ENCODE measurements around the gene TMX2.

The TMX2 gene

DNA sequence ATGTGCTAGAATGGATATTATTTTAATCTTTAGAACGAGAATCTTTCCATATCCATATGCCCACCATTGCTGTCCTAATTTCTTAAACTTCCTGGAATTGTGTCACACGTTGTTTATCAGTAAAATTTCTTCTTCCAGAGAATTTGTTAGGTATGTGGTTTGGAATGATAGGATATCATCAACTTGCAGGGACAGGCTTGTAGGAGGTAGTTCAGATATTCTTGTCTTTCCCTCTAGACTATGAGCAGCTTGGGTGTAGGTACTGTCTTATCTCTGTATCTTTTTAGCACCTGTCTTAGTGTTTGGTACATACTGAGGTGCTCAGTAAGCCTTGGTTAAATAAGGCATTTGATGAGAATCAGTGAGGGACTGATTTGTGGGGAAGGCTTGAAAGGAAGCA, 52.6 kb downstream of the TMX2 start:
- no peak for DNase-seq (ENCODE audit: low read depth)

DNA sequence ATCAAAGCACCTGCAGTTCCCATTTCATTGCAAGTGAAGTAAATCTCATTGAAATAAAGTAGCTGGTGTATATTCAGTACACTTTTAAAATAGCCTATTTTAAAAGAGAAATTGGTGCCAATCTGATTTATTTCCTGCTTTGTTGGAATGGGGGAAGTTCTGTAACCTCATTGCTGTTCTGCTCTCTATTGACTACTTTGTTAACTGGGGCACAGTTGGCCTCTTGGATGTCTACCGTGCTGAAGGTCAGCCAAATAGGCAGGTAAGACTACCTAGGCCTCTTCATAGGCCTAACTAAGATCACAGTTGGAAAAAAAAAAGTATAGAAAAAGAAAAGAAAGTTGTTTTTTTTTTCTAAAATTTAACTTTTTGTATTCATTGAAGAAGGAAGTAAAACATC, 58.4 kb downstream of the TMX2 start:
- no peak for DNase-seq (ENCODE audit: low read depth)

DNA sequence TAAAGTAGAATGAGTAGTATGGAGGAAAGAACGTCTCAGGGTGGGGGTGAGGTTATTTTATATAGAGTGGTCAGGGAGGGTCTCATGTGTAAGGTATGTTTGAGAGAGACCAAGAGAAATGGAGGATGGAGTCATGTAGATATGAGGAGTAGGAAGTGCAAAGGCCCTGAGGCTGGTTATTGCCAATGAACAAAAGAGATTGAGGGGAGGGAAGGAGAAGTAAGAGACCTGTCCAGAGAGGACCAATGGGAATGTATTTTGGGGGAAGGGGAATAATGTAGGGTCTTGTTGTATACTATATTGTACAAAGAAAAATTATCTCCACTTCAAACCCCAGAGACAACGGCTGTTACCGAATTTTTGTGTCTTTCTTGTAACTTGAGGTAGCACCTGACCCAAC, 59.0 kb downstream of the TMX2 start:
- no peak for DNase-seq (ENCODE audit: low read depth)

DNA sequence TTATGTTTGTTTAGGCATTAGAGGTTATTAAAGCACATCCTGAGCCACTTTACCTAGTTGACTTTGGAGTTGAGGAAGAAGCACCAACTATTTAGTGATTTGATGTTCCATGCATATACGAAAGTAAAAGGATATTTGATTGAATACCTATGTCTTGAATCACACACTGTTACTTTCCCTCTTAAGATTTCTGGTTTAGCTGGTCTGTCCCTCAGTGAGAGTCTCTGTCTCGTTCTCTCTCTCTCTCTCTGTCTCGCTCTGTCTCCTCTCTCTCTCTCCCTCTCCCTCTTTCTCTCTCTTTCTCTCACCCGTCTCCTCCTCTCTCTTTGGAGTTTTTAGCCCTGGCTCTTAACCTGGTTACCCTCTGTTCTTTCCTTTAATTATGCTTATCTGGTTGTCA, 60.2 kb downstream of the TMX2 start:
- no peak for DNase-seq (ENCODE audit: low read depth)

DNA sequence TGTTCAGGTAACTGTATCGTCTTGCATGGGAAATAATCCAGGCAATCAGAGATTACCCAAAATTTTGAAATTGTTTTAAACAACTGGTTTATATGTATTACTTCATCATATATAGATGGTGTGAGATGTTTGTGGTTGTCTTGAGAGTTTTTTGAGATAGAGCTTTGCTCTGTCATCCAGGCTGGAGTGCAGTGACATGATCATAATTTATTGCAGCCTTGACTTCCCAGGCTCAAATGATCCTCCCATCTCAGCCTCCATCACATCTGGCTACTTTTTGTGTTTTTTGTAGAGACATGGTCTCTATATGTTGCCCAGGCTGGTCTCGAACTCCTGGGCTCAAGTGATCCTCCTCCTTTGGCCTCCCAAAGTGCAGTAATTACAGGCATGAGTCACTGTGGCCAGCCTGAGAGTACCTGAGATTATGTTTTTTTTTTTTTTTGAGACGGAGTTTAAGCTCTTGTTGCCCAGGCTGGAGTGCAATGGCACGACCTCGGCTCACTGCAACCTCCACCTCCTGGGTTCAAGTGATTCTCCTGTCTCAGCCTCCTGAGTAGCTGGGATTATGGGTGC, 60.7 kb downstream of the TMX2 start:
- DNase-seq (ENCODE audit: low read depth): no peak

DNA sequence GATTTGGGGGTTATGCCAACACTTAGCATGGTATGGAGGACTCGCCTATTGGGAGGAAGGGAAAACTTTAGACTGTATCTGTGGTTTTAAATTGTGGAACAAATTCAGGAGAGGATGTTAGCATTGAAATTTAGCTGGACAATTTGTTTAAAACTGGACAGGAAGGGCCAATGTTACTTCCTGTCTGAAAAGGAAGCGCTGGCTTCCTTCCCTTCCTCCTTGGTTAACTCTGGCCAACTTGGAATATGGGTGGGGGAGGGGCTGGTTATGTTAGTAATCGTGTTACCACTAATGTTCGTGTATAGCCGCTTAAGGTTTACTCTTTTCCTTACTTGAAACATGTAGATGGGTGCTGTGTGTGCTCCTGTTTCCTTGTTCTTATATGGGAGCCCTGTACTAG, 63.1 kb downstream of the TMX2 start:
- DNase-seq (ENCODE audit: low read depth): no peak

DNA sequence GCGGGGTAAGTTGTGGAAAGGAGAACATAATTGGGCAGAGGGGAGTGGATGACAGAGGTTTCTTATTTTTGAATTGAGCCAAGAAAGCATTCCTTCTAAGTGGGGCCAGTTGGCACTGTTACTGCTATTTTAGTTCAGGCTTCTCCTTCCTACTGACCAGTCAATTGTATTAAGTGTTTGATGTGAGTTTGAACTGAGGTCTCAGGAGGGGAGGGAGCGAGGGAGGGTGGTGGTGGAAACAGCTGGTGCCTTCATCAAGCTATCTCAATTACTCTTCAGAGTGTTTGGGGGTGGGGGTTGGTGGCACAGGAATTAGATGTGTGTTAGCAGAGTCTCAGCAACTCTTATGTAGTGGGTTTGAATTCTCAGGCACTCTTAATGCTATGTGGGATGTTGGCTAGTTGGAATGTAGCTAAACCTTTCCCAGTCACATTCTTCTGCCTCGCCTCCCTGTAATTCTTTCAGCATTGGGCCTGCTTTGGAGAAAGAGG, 63.7 kb downstream of the TMX2 start:
- no peak for DNase-seq (ENCODE audit: low read depth)

DNA sequence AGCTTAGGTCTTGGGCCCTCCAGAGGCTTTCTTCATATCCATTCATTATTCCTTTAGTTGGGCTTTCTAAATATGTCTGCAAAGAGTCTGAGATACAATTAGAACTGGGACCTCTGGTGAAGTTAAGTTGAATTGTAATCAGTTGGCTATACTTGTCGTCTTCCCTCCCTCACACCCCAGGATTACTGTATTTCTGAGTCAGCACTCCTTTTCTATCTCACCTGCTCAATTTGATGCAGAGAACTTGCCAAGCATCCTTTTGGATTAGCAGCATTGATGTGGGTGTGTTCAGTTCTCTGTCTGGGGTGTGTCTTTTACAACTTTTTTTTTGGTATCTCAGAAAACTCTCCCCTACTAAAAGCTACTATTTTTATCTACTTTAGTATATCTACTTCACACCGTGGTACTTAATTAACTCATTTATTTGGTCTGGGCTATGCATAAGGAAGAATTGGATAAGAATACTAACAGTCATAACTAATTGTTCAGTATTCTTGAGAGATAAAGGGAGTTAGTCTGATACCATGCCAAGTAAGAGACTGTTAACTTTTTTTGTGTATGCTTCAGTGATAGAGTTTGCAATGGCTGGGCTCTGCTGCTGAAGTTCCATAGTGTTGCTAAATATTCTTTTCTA, 64.3 kb downstream of the TMX2 start:
- no peak for DNase-seq (ENCODE audit: low read depth)

DNA sequence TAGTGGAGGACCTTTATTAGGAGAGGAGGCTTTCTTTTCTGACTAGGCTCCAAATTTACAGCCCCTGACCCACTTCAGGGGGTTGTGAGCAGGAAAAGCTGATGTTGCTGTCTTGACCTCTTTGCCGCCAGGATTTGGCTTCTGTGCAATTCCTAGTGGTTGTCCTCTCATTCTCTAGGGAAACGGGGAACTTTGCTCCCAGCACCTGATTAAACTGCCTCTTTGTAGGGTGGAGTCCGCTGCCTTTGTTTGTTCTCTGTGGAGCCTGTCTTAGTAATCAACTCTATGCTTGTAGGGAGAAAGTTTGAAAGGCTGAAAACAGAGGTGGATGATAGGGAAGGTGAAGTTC, 65.5 kb downstream of the TMX2 start:
- no peak for DNase-seq (ENCODE audit: low read depth)

DNA sequence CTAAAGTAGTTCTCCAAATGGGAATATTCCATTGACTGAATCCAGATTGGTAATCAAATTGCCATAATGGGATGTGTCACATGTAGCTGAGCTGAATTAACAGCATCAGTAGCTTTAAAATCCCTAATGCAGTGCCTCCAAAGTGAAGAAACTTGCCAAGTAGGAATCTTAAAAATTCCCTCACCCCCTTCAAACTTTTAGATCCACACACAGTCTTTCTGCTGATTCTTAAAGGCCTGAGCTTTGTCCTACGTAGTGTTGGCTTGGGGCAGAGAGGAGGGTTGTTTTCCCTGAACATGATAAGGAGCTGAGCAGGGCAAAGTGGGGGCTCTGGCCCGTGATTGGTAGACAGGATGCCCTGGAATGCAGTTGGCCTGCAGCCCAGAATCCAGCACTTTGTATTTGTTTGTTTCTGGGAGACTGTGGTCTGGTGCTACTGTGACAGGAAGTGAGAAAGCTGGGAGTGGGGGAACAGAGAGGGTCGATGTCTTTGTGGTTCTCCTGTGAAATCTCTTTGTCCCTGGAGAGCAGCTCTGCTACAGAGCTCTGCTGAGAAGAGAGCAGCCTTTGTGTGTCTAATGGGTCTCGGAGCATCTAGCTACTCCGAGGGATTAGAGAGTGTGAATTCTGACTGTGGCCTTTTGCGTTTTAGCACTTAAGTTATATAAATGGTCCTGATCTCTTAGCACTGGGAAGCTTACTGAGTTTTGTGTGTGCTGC, 66.1 kb downstream of the TMX2 start:
- no peak for DNase-seq (ENCODE audit: low read depth)

DNA sequence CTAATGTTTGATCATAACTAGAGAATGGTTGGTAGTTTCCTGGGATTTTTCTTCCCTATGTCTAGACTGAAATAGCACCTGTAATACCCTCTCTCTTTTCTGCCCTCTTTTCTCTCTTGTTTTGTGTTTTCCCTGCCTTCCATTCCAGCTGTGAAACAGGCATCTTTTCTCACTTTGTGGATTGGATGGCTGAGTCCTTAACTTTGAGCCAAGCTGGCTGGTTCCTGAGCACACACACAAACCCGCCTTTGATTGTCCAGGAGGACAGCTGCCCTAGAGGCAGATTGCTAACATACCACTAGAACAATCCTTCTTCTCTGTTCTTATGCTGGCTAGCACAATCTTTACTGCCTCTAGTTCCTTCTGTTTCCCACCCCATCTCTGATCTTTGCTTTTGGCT, 66.9 kb downstream of the TMX2 start:
- DNase-seq (ENCODE audit: low read depth): no peak

DNA sequence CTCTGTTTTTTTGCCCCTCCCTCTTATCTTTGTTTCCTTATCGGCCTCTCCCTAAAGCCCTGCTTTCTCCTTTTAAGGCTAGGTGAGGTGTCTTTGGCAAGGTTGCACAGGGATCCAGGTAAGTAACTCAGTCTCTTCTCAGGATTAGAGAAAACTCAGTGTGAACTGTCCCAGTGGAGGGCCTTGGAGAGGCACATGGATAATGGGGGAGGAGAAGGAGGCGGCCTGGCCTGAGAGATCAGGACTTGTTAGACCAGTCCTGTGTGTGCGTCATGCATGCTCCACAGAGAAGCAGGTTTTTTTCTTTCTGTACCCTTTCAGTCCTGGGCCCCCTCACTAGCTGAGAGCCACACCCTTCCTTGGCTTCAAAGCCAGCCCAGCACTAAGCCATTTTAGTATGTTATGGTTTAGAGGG, 69.1 kb downstream of the TMX2 start:
- DNase-seq (ENCODE audit: low read depth): no peak

DNA sequence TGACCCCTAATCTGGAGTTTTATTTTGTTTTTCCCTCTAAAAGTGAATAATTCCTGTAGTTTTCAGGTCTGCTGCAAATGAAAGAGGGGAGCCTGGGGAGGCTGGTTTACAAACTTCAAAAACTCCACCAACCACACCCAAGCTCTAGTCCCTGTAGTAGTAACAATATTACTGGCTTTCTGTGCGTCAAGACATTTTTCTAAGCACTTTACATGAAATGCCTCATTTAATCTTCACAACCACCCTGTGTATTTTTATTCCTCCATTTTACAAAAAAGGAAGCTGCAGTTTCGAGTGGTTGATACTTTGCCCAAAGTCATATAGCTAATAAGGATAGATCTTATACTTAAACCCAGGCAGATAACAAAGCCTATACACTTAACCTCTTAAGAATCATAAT, 72.7 kb downstream of the TMX2 start:
- DNase-seq (ENCODE audit: low read depth): no peak

DNA sequence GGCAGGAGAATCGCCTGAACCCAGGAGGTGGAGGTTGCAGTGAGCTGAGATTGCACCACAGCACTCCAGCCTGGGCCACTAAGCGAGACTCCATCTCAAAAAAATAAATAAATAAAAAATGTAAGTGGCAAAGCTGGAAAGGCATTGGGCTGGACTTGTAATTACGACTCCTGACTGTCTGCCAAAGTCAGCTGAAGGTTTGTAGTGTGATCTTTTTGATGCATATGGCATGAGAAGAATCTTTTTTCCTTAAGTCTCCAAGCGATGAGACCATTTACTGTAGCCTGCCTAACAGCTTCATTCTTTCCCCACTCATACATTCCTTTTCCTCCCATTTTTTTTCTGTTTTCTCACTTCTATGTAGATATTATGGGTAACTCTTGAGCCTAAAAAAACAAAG, 74.0 kb downstream of the TMX2 start:
- DNase-seq (ENCODE audit: low read depth): no peak

DNA sequence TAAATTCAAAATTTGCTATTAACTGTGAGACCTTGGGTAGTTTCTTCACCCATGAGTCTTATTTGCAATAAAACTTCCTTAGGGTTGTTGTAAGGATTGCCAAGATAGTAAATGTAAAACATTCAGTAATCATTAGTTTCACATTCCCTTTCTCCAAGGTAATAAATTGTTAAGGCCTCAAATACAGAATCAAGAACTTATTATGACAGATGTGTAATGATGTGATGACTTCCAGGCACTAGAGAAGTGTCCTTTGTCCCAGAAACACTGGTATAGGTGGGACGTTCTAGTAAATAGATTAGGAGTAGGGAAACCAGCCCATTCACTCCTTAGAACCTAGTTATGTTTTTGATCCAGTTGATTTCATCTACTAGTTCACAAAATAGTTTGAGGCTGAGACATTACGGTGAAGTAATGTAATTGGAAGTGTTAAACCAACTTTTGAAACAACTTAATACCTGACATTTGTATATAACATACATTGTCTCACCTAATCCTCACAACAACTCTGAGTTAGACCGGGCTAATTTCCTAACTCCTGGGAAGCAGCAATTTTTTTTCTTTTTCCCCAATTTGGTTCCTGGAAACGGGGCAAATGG, 74.7 kb downstream of the TMX2 start:
- DNase-seq (ENCODE audit: low read depth): no peak

DNA sequence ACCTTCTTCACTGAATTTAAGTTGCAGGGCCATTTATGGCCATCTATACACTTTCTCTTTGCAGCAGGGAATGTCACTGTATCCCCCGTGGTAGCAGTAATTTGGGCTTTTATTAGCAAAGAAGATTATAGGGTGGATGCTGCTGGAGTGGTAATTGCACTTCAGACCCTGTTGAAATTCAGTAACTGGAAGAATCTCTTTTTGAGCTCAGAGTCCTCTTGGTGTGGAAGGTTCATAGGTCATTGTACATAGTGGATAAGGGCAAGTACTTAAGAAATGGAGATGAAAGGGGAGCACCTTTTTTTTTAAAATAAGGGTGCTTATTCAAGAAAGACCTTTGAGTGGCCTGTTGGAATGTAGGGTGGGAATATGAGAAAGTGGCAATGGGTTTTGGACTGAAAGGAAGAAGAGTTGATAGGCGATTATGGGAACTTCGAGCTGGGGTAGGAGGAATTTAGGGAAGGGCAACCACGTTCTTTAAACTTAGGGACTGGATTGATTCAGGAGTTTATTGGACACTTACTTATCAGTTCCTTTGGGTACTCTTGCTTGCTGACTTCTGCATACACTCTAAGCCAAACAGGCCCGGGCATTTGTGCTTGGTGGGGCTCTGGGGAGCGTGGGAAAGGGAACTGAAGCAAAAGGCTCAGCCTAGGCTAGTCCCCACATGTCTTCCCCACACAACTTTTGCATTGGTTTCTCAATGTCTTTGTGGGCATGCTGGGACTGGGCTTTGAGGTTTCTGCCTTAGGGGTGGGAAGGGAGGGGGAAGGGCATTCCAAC, 75.7 kb downstream of the TMX2 start:
- no peak for DNase-seq (ENCODE audit: low read depth)

DNA sequence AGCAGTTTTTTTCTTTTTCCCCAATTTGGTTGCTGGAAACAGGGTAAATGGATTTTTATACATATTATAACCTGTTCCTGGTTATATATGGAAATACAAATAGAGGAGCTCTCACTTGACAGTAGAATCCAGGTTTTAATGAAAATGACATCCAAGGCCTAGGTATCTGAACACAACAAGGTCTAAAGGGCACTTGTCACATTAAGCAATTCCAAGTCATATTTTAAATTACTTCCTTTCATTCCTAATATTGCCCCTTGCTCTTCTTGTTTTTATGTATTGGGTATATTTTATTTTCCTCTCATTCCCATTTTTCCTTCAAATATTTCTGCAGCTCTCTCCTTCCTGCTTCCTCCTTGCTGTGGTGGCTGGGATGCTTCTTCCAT, 76.3 kb downstream of the TMX2 start:
- DNase-seq (ENCODE audit: low read depth): no peak

All from activated T-cell treated with anti-CD3 and anti-CD28 coated beads for 1 hour (primary cell).